Femur (tissue), 1 donor: ENCODE results near the gene ELF2.
"Not testable (repeated sequence)": the region's sequence is repeated elsewhere in the genome, so short reads cannot be mapped to it uniquely, and the experiment has no call there.

ENCODE experiments used
- DNase-seq: peaks from one replicate; pipeline ENCODE4 v3.0.0-alpha.2; 2017

The ELF2 gene

DNA sequence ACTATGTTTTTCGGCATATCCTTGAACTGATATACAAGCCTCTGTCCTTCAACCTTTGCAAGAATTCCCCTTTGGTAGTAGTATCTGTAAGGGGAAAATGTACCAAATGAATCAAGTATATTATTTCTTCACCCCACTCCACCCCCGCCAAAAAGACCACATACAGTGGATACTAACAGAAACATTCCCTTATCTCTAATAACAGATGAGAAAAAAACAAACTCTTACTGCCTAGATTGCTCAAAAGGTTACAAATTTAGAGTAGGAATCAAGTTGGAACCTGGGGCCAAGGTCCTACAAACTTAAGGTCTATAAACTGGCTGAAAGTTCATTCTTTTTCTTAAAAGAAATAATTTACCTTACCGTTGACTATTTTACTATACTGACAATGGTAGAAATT is 116.4 kb downstream of the ELF2 start:
- no peak for DNase-seq

DNA sequence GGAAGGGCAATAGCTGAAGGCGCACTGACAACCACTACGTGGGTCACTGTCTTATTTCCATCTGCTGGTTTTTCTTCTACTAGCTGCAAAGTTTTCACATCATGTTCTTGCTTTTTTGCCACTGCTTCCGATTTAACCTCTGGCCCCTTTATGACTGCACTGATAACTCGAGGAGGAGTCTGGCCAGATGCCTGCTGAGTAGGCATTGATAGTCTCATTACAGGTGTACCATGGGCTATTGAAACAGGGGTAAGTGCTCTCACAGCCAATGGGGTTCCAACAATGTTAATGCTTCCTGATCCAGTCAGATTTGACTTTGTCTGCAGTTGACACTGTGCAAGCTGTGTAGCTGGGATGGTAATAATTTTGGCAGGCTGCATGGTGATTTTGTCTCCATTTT is 118.0 kb downstream of the ELF2 start:
- DNase-seq = not testable (repeated sequence)

DNA sequence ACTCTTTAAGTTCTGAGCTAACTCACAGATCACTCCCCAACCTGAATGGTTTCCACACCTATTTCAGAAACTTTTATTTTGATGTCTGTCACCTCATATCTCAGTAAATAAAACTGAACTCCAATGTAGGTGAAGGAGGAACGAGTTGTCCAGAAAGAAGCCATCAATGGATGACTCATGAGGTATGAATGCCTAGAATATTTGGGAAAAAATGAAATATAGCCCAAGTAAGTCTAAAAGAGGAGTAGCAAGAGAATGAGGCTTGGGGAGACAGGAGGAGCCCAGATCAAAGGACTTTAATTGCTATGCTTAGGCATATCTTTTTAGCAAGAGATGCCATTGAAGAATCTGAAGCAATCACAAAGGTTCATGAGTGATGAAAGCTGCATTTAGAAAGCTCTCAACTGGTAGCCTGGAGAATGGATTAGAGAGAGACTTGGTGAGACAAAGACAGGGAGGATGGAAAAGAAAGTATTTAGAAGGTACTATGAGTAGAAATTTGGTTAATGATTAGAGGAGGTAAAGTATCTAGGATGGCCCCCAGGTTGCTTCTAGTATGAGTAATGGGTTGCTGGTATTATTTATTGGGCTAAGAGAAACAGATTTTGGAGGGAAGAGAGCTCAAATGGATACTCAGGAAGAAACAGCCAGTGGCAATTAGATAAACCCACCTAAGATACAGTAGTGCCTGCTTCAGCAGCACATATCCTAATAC is 122.1 kb downstream of the ELF2 start:
- DNase-seq = no peak

DNA sequence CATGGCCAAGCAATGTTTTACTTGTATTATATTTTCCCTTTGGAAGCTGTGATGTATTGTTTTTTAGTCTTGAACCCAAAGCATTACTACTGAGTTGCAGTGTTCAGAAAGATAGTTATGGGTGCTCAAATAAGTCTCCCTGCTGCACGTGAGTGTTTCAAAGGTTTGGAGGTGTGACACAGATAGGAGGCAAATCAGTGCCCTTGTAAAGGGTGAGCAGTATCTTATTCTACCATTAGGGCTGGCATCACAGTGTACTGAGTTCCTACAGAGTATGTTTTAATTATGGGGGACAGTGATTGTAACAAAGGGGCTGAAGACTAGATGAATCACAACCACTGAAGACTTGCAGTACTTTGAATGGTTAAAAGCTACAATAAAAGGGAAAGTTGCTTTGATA is 123.1 kb downstream of the ELF2 start:
- no peak for DNase-seq

DNA sequence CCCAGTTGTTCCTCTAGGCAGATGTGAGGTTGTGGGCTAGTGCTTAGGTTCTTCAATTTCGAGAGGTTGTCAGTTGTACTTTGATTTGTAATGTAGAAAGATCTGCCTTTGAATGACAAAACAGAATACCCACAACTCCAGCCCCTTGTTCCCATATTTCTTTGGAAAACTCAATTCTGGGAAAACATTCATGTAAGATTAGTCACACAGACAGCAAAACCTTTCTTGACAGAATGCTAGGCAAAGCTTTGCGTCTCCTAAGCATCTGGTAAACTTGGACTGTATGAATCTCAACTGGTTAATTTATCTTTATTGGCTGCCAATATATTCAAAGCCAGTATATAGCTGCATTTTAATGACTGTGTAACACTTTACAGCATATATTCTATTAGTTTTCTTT is 126.6 kb downstream of the ELF2 start:
- no peak for DNase-seq

GRCh38 chr4:139048026-139048425 is 129.0 kb downstream of the ELF2 start:
- DNase-seq = no peak

GRCh38 chr4:139044291-139044690 is 132.7 kb downstream of the ELF2 start:
- DNase-seq = no peak

- DNase-seq = peak; percentile 39
Observed at GRCh38 chr4:139042981-139043460, 134.0 kb downstream of the ELF2 start.

- no peak for DNase-seq
Observed at GRCh38 chr4:139038874-139039443, 138.1 kb downstream of the ELF2 start.

- no peak for DNase-seq
Observed at GRCh38 chr4:139036885-139037284, 140.1 kb downstream of the ELF2 start.

DNA sequence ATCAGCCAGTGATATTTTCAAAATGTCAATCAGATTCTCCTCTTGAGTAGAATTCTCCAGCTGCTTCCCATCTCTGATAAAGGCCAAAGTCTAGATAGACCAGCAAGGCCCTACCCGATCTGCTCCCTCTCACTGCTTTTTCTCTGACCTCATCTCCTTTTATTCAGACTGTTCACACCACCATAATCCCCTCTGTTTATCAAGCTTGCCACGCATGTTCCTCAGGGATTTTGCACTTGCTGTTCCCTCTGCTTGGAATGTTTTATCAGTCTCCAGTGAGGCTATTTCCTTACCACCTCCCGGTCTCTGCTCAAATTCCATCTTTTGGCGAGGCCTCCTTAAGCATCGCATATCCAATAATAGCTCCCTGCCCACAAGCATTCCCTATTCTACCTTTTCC is 141.4 kb downstream of the ELF2 start:
- DNase-seq = no peak

GRCh38 chr4:139030614-139031235 is 146.3 kb downstream of the ELF2 start:
- DNase-seq = peak; percentile 78

DNA sequence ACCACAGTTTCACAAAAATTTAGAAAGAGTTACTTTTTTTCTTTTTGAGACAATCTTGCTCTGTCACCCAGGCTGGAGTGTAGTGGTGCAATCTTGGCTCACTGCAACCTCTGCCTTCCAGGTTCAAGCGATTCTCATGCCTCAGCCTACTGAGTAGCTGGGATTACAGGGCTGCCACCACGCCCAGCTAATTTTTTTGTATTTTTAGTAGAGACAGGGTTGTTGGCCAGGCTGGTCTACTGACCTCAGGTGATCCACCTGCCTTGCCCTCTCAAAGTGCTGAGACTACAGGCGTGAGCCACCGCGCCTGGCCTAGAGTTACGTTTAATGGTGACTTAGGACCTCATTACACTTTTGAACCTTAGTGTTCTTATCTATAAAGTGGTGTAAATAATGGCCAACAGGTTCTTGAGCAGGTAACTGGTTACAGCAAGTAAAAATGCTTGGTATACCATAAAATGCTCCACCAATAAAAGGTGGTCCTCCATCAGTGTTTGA is 147.1 kb downstream of the ELF2 start:
- DNase-seq = not testable (repeated sequence)

DNA sequence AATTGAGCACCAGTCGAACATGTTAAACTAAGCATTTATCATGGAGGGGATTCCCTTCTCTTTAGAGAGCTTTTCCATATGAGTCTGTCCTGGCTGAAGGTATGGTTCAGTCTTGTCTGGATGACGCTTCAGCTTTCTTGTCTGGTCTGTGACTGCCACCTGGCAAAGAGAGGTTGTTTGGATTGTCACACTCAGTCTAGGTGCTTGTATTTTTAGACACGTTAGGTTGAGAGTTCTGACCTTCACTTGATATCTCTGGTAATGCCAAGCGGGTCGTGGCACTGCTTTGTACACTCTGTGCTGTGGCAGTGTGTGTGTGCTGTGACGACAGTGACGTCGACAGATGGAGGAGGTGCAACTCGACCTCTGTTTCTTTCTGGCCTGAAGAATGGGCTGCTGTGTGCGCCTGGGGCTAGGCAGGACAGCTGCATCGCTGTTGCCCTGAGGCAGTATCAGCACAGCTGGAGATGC is 148.8 kb downstream of the ELF2 start:
- DNase-seq = no peak

DNA sequence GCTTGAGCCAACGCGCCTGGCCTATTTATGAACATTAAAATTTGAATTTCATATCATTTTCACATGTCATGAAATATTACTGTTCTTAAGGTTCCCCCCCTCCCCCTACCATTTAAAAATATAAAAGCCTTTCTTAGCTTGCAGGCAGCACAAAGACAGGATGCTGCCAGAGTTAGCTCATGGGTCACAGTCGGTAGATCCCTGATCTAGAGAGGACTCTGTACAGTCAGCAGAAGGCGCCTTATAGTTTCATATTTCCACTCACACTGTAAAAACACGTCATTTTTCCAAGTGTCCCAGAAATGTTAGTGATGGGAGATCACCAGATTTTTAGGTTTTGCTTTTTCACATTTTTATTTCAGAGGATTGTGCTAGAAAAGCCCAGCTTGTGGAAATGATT is 149.2 kb downstream of the ELF2 start:
- no peak for DNase-seq

DNA sequence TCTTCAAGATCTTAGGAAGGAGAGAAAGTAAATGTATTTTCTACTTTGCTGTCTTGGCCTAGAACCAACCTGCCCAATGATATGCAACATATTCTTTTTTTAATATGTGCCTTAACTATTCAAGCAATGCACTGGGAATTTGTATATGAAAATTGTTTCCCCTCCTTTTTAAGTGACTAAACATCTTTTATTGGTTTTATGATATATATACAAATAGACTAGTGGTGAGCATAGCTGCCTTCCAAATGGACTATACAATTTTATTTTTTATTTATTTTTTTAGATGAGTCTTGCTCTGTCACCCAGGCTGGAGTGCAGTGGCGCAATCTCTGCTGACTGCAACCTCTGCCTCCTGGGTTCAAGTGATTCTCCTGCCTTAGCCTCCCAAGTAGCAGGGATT is 151.2 kb downstream of the ELF2 start:
- no peak for DNase-seq

GRCh38 chr4:139024686-139025085 is 152.3 kb downstream of the ELF2 start:
- no peak for DNase-seq

DNA sequence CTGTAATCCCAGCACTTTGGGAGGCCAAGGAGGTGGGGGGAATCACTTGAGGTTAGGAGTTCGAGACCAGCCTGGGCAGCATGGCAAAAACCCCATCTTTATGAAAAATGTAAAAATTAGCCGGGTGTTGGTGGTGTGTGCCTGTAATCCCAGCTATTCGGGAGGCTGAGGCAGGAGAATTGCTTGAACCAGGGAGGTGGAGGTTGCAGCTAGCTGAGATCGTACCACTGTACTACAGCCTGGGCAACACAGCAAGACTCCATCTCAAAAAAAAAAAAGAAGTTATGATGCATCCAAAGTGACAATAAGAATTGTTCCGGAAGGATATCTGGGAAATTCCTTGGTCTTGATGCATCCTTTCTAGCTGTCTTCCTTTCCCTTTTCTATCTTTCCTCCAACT is 154.2 kb downstream of the ELF2 start:
- DNase-seq = no peak

DNA sequence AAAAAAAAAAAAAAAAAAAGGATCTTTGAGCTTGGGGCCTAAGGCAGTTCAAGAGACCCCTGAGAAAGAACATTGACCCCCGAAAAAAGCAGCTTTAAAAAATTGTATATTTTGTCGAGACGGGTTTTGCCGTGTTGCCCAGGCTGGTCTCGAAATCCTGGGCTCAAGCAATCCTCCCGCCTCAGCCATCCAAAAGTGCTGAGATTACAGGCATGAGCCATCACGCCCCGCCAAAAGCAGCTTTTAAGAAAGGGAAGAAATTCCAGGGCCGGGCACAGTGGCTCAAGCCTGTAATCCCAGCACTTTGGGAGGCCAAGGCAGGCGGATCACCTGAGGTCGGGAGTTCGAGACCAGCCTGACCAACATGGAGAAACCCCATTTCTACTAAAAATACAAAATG is 155.9 kb downstream of the ELF2 start:
- not testable (repeated sequence) for DNase-seq

- no peak for DNase-seq
Observed at GRCh38 chr4:139020384-139020783, 156.6 kb downstream of the ELF2 start.

DNA sequence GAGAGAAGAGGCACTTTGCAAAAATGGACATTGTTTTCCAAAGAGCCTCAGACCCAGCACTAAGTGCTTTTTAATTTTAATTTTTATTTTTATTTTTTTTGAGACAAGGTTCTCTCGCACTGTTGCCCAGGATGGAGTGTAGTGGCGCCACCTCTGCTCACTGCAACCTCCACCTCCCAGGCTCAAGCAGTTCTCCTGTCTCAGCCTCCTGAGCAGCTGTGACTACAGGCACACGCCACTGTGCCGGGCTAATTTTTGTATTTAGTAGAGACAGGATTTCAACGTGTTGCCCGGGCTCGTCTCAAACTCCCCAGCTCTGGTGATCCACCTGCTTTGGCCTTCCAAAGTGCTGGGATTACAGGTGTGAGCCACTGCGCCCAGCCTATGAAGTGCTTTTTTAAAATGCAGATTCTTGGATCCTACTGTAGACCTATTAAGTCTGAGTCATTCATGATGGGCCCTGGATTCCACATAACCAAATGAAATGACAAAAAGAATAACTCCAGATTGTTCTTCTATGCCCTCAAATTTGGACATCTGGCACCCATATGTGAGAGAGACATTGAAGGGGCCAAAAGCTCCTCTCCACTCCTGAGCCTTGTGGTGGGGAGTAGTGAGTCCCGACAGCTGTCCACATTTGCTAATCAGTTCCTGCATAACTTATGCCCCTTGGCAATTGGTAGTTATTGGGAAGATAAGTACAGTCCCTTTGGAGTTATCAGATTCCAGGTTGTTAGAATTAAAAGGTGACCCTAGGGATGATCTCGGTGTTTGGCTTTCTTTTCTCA is 157.9 kb downstream of the ELF2 start:
- DNase-seq = no peak

- no peak for DNase-seq
Observed at GRCh38 chr4:139018501-139018900, 158.5 kb downstream of the ELF2 start.

DNA sequence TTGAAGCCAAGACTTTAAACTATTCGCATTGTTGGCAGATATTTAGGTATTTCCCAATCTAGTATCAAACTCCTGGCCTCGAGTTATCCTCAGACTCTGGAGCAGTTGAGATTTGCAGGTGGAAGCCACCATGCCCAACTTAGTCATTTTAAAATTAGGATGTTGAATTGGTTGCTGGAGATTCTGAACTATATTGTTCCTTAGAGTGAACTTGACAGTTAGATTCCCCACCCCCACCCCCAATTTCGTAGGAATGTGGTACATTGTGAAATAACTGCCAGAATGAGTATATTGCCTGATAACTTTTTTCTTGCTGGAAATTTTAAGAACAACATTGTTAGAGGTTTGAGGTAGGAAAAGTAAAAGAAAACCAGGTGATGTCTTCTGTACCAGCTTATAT is 159.2 kb downstream of the ELF2 start:
- DNase-seq = no peak
